Uterus (tissue), 2 donors: Measurements from ENCODE around the gene ADORA3.

Source experiments
- POLR2A ChIP-seq, 2 donors: fragments of 450-650 bp; IDR thresholded peaks; one replicate each; pipeline ENCODE4 v1.6.1; 2016; ENCODE audit warnings: antibody characterized with exemption in 2 of 2, mild to moderate bottlenecking in 1 of 2, moderate library complexity in 1 of 2
- TF ChIP-seq, protein P1 (sequence below), 4 experiments: fragments of 200-600 bp in 2 of 4; fragments of 450-650 bp in 2 of 4; sonication (generic) in 2 of 4; IDR thresholded peaks; one replicate each; pipeline ENCODE4 v1.5.1; 2016 to 2019; ENCODE audit warnings: antibody characterized with exemption in 4 of 4, mild to moderate bottlenecking in 2 of 4, moderate library complexity in 1 of 4

DNA sequence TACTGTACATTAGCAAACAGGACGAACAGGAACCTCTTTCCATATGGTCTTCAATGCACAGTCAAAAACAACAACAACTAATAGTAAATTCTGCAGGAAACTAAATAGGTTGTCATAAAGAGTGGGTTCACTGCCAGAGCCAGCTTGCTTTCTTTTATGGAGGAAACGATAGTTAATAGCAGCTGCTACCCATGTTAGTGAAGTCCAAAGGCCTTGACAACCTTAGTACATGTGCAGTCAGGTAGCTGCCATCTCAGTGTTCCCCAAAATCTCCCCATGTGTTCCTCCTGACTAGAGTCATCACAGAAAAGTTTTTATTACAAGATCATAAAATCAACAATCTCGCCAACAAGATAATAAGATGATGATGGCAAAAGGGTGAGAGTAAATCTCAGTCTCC is 16.6 kb upstream of the ADORA3 start:
- TF ChIP-seq POLR2A (IDR thresholded peaks at IDR 0.05): no peak
- TF ChIP-seq, protein P1, sequence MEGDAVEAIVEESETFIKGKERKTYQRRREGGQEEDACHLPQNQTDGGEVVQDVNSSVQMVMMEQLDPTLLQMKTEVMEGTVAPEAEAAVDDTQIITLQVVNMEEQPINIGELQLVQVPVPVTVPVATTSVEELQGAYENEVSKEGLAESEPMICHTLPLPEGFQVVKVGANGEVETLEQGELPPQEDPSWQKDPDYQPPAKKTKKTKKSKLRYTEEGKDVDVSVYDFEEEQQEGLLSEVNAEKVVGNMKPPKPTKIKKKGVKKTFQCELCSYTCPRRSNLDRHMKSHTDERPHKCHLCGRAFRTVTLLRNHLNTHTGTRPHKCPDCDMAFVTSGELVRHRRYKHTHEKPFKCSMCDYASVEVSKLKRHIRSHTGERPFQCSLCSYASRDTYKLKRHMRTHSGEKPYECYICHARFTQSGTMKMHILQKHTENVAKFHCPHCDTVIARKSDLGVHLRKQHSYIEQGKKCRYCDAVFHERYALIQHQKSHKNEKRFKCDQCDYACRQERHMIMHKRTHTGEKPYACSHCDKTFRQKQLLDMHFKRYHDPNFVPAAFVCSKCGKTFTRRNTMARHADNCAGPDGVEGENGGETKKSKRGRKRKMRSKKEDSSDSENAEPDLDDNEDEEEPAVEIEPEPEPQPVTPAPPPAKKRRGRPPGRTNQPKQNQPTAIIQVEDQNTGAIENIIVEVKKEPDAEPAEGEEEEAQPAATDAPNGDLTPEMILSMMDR (IDR thresholded peaks at IDR 0.05): no peak
